IMR-90 (cell line): Measurements from ENCODE around the gene MLLT10. TPM values are rescaled to one million over a fixed set of nuclear protein-coding genes. Genes with fewer than 3 reads are reported as not detected.

Source experiments
- ATAC-seq: fragments of 200-7000 bp; cut with Tn5 transposase; 2 replicates; pipeline ENCODE4 v1.9.1; 2020; ENCODE audit warnings: low read depth, mild to moderate bottlenecking, moderate library complexity
- BruUV-seq: library from RNA; stranded (reverse); fragments of 400-500 nt; replicated peaks from 2 replicates; lab custom pipeline; 2021; lab: Mats Ljungman, UMichigan
- CTCF ChIA-PET: fragments of 300-600 bp; formaldehyde crosslinking; extraction: SDS; loops from one replicate; lab custom pipeline; 2021; ENCODE audit warnings: antibody characterized with exemption; lab: Yijun Ruan, JAX
- POLR2A ChIA-PET: fragments of 300-600 bp; sonication (Branson Sonifier 250); formaldehyde crosslinking; loops from one replicate; lab custom pipeline; 2022; ENCODE audit warnings: antibody characterized with exemption; ENCODE audit not compliant: unreplicated experiment; lab: Charles Lee
- DNase-seq: peaks from one replicate; pipeline ENCODE4 v3.0.0; 2013
- H2AFZ ChIP-seq: replicated peaks from 2 replicates; pipeline ENCODE3; 2013; ENCODE audit warnings: low read length, mild to moderate bottlenecking; ENCODE audit not compliant: poor library complexity
- H2AK5ac ChIP-seq: 2 replicates; pipeline ENCODE4 v1.6.1; 2013; ENCODE audit warnings: low read depth, low read length, inconsistent platforms
- H2AK9ac ChIP-seq: replicated peaks from 2 replicates; pipeline ENCODE3; 2013; ENCODE audit warnings: mild to moderate bottlenecking, low read depth, low read length, moderate library complexity; ENCODE audit not compliant: poor library complexity
- H2BK120ac ChIP-seq: 2 replicates; pipeline ENCODE4 v1.6.1; 2013; ENCODE audit warnings: low read depth, low read length, inconsistent platforms
- H2BK15ac ChIP-seq: 3 replicates; pipeline ENCODE4 v1.6.1; 2013; ENCODE audit warnings: low read depth, low read length, inconsistent platforms
- H2BK20ac ChIP-seq: 2 replicates; pipeline ENCODE4 v1.6.1; 2013; ENCODE audit warnings: low read depth, mild to moderate bottlenecking, inconsistent platforms, low read length, moderate library complexity
- H2BK5ac ChIP-seq: 2 replicates; pipeline ENCODE4 v1.6.1; 2013; ENCODE audit warnings: mild to moderate bottlenecking, low read depth, low read length, inconsistent platforms; ENCODE audit not compliant: poor library complexity, severe bottlenecking
- H3K14ac ChIP-seq: replicated peaks from 2 replicates; pipeline ENCODE4 v1.6.1; 2013; ENCODE audit warnings: low read depth, low read length, inconsistent platforms
- H3K18ac ChIP-seq: 2 replicates; pipeline ENCODE4 v1.6.1; 2013; ENCODE audit warnings: low read depth, low read length, control low read depth
- H3K23ac ChIP-seq: 2 replicates; pipeline ENCODE4 v1.6.1; 2013; ENCODE audit warnings: low read depth, low read length, inconsistent platforms
- H3K27ac ChIP-seq: 2 replicates; pipeline ENCODE4 v1.5.1; 2013; ENCODE audit warnings: mild to moderate bottlenecking, control low read depth, low read length; ENCODE audit not compliant: insufficient read depth
- H3K27me3 ChIP-seq: 2 replicates; pipeline ENCODE4 v1.6.1; 2013; ENCODE audit warnings: low read length; ENCODE audit not compliant: control insufficient read depth, insufficient read depth
- H3K36me3 ChIP-seq: 2 replicates; pipeline ENCODE4 v1.6.1; 2013; ENCODE audit warnings: low read length, mixed read lengths; ENCODE audit not compliant: control insufficient read depth, insufficient read depth
- H3K4ac ChIP-seq: 2 replicates; pipeline ENCODE4 v1.6.1; 2013; ENCODE audit warnings: low read depth, low read length, inconsistent platforms
- H3K4me1 ChIP-seq: 2 replicates; pipeline ENCODE4 v1.6.1; 2013; ENCODE audit warnings: low read length, mixed read lengths; ENCODE audit not compliant: control insufficient read depth, insufficient read depth
- H3K4me2 ChIP-seq: 2 replicates; pipeline ENCODE4 v1.6.1; 2013; ENCODE audit warnings: low read depth, mild to moderate bottlenecking, control low read depth, low read length, moderate library complexity
- H3K4me3 ChIP-seq: 2 replicates; pipeline ENCODE4 v1.5.1; 2013; ENCODE audit warnings: low read depth, mild to moderate bottlenecking, control low read depth, low read length, moderate library complexity; ENCODE audit not compliant: insufficient read depth
- H3K56ac ChIP-seq: 2 replicates; pipeline ENCODE4 v1.6.1; 2013; ENCODE audit warnings: low read length, inconsistent platforms; ENCODE audit not compliant: insufficient read depth; ENCODE audit errors: extremely low read depth
- H3K79me1 ChIP-seq, 2 experiments: 2 replicates each; pipeline ENCODE4 v1.6.1; 2013; ENCODE audit warnings: low read length in 2 of 2, inconsistent platforms in 1 of 2, low read depth in 1 of 2
- H3K9ac ChIP-seq: 2 replicates; pipeline ENCODE4 v1.6.1; 2013; ENCODE audit warnings: low read depth, low read length, control low read depth
- H3K9me1 ChIP-seq: 2 replicates; pipeline ENCODE4 v1.6.1; 2013; ENCODE audit warnings: low read length, inconsistent platforms; ENCODE audit not compliant: insufficient read depth
- H3K9me3 ChIP-seq: 2 replicates; pipeline ENCODE4 v1.6.1; 2013; ENCODE audit warnings: low read length; ENCODE audit not compliant: control insufficient read depth, insufficient read depth
- H4K20me1 ChIP-seq: 2 replicates; pipeline ENCODE4 v1.6.1; 2013; ENCODE audit warnings: low read length, inconsistent platforms; ENCODE audit not compliant: insufficient read depth
- H4K5ac ChIP-seq: 2 replicates; pipeline ENCODE4 v1.6.1; 2013; ENCODE audit warnings: mild to moderate bottlenecking, low read depth, low read length, control low read depth
- H4K8ac ChIP-seq, 2 experiments: 2 replicates each; pipeline ENCODE4 v1.6.1; 2013; ENCODE audit warnings: low read depth in 2 of 2, low read length in 2 of 2, control low read depth in 1 of 2, inconsistent platforms in 1 of 2
- H4K91ac ChIP-seq: 2 replicates; pipeline ENCODE4 v1.6.1; 2013; ENCODE audit warnings: low read depth, low read length, inconsistent platforms; ENCODE audit not compliant: insufficient read depth
- BHLHE40 ChIP-seq: fragments of 150-350 bp; IDR thresholded peaks from 2 replicates; pipeline ENCODE4 v1.6.1; 2016; ENCODE audit warnings: mild to moderate bottlenecking, low read depth, low read length
- CEBPB ChIP-seq: IDR thresholded peaks from 2 replicates; pipeline ENCODE4 v1.6.1; 2012; ENCODE audit warnings: low read depth, low read length, improper control_type of control experiment
- CHD1 ChIP-seq: IDR thresholded peaks from 2 replicates; pipeline ENCODE4 v1.6.1; 2012; ENCODE audit warnings: low read depth, low read length, improper control_type of control experiment
- ELK1 ChIP-seq: fragments of 150-350 bp; IDR thresholded peaks from 2 replicates; pipeline ENCODE4 v1.6.1; 2016; ENCODE audit warnings: low read depth, mild to moderate bottlenecking, low read length, moderate library complexity, borderline replicate concordance
- FOS ChIP-seq: fragments of 150-350 bp; IDR thresholded peaks from 2 replicates; pipeline ENCODE4 v1.6.1; 2016; ENCODE audit warnings: low read depth, low read length
- MAFK ChIP-seq: IDR thresholded peaks from 2 replicates; pipeline ENCODE4 v1.6.1; 2012; ENCODE audit warnings: low read depth, low read length, improper control_type of control experiment
- MAZ ChIP-seq: IDR thresholded peaks from 2 replicates; pipeline ENCODE4 v1.6.1; 2012; ENCODE audit warnings: low read depth, mild to moderate bottlenecking, low read length, improper control_type of control experiment, moderate library complexity, borderline replicate concordance
- MXI1 ChIP-seq: IDR thresholded peaks from 2 replicates; pipeline ENCODE4 v1.6.1; 2012; ENCODE audit warnings: low read depth, mild to moderate bottlenecking, low read length, moderate library complexity, borderline replicate concordance
- NFE2L2 ChIP-seq: fragments of 150-350 bp; IDR thresholded peaks from 2 replicates; pipeline ENCODE4 v1.6.1; 2016; ENCODE audit warnings: low read depth, mild to moderate bottlenecking, low read length
- POLR2A ChIP-seq: IDR thresholded peaks from 2 replicates; pipeline ENCODE4 v1.6.1; 2012; ENCODE audit warnings: mild to moderate bottlenecking, low read depth, low read length
- RAD21 ChIP-seq: IDR thresholded peaks from 2 replicates; pipeline ENCODE4 v1.6.1; 2012; ENCODE audit warnings: low read length, improper control_type of control experiment
- RCOR1 ChIP-seq: IDR thresholded peaks from 2 replicates; pipeline ENCODE4 v1.6.1; 2012; ENCODE audit warnings: mild to moderate bottlenecking, low read length, improper control_type of control experiment; ENCODE audit not compliant: insufficient replicate concordance
- RFX5 ChIP-seq: IDR thresholded peaks from 2 replicates; pipeline ENCODE4 v1.8.0; 2012; ENCODE audit warnings: low read depth, mild to moderate bottlenecking, low read length, moderate library complexity
- SMC3 ChIP-seq: fragments of 150-350 bp; IDR thresholded peaks from 2 replicates; pipeline ENCODE4 v1.6.1; 2016; ENCODE audit warnings: low read depth, mild to moderate bottlenecking, antibody characterized with exemption, low read length, moderate library complexity
- WGBS, 2 experiments: methylation state at CpG; one replicate each; pipeline versions ENCODE4 v1.1.5 to v1.1.7; 2013; ENCODE audit warnings: missing lambda C conversion rate in 2 of 2; ENCODE audit not compliant: insufficient read length in 1 of 2; ENCODE audit errors: extremely low coverage in 2 of 2; 5-methylcytosine and 5-hydroxymethylcytosine counted together
- dilution Hi-C: fragments of 300-500 bp; cut with HindIII; formaldehyde crosslinking; loops from one replicate; pipeline ENCODE4 v1.14.3; 2018; ENCODE audit warnings: low sequenced_read_pairs; ENCODE audit not compliant: unreplicated experiment
- in situ Hi-C: fragments of 300-500 bp; cut with MboI; formaldehyde crosslinking; loops from 3 replicates; pipeline ENCODE4 v1.14.3; 2019; ENCODE audit warnings: low sequenced_read_pairs, inconsistent platforms, mixed read lengths
- intact Hi-C: fragments of 100-400 bp; cut with micrococcal nuclease; formaldehyde crosslinking; loops from 2 replicates; pipeline ENCODE4 v1.10.0; 2022
- polyA plus RNA-seq, 3 experiments: library from polyadenylated mRNA; depleted of rRNA; stranded (reverse); fragments of >200 nt; gene quantifications; 2 replicates each; pipeline ENCODE4 v1.2.3, GENCODE V29; 2012; ENCODE audit warnings: low replicate concordance in 1 of 3
- total RNA-seq: library from RNA; depleted of rRNA; stranded (reverse); fragments of >200 nt; gene quantifications from 2 replicates; pipeline ENCODE4 v1.2.3, GENCODE V29; 2012
- TF ChIP-seq, protein P1 (sequence below): conservative IDR thresholded peaks from 2 replicates; pipeline ENCODE4 v1.5.1; 2012; ENCODE audit warnings: mild to moderate bottlenecking, low read depth, low read length, improper control_type of control experiment
- TF ChIP-seq, protein P2 (sequence below): fragments of 150-350 bp; IDR thresholded peaks from 2 replicates; pipeline ENCODE4 v1.6.1; 2017; ENCODE audit warnings: mild to moderate bottlenecking, antibody characterized with exemption, low read length, low read depth

The MLLT10 gene
- total and polyA plus RNA-seq, 2 of the 4 experiments (the other 2 are of a cell fraction): 22.5 to 29.0 TPM

DNA sequence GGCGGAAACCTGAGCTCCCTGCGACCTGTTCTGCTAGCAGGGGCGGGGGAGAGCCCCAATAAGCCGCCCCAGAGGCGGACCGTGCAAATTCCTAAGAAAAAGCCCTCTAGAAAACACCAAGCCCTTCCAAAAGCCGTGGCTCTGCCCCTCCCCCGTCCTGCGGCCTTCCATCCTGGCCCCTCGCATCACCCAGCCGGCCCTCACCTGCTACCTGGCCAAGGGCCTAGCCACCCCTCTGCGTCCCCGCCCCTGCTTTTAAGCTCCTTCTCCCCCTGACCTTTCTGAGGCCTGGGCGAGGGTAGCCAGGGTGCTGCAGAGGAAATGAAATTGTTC is 33.5 kb upstream of the MLLT10 start:
- dilution Hi-C loops: no loop called here

More for the DNA sequence above, 33.5 kb upstream of the MLLT10 start:
- Histone ChIP-seq H2BK15ac (no peak overlapping the region), H3K4ac (no peak overlapping the region), H2AK9ac (no peak overlapping the region), H4K91ac (no peak overlapping the region), H3K9me3 (no peaks in the 10 kb centered on the region), H3K23ac (no peak overlapping the region), H2AFZ (no peak overlapping the region), H3K14ac (no peak overlapping the region), H3K4me2 (no peak overlapping the region), H4K8ac (no peak overlapping the region), H3K9me1 (no peaks in the 10 kb centered on the region), H2AK5ac (no peak overlapping the region), H4K20me1 (no peaks in the 10 kb centered on the region), H3K27ac (no peak overlapping the region), H3K36me3 (no peaks in the 10 kb centered on the region), H3K4me3 (no peak overlapping the region), H2BK20ac (no peak overlapping the region), H3K56ac (no peak overlapping the region), H2BK5ac (no peak overlapping the region), H4K5ac (no peak overlapping the region), H3K18ac (no peak overlapping the region), H3K27me3 (peaks cover 5% of the 10 kb centered on the region), H3K9ac (no peak overlapping the region), H3K4me1 (no peaks in the 10 kb centered on the region), H3K79me1 (no peaks in the 10 kb centered on the region), H2BK120ac (no peak overlapping the region)
- ChIA-PET POLR2A (no interaction called here), CTCF (no interaction called here)
- in situ Hi-C loops (loop anchor here (25.0 kb wide), 3 partner anchors 812 to 1112 kb away; partner anchors contain the start of genes BMI1 and COMMD3), intact Hi-C loops (no loop called here)
- TF ChIP-seq, protein P1, sequence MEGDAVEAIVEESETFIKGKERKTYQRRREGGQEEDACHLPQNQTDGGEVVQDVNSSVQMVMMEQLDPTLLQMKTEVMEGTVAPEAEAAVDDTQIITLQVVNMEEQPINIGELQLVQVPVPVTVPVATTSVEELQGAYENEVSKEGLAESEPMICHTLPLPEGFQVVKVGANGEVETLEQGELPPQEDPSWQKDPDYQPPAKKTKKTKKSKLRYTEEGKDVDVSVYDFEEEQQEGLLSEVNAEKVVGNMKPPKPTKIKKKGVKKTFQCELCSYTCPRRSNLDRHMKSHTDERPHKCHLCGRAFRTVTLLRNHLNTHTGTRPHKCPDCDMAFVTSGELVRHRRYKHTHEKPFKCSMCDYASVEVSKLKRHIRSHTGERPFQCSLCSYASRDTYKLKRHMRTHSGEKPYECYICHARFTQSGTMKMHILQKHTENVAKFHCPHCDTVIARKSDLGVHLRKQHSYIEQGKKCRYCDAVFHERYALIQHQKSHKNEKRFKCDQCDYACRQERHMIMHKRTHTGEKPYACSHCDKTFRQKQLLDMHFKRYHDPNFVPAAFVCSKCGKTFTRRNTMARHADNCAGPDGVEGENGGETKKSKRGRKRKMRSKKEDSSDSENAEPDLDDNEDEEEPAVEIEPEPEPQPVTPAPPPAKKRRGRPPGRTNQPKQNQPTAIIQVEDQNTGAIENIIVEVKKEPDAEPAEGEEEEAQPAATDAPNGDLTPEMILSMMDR: no peak
- TF ChIP-seq FOS: no peak
- TF ChIP-seq MAFK: no peak
- TF ChIP-seq MXI1: no peak
- no peak for TF ChIP-seq SMC3
- no peak for TF ChIP-seq CHD1
- TF ChIP-seq ELK1: no peak
- TF ChIP-seq NFE2L2: no peak
- no peak for TF ChIP-seq CEBPB
- no peak for TF ChIP-seq BHLHE40
- TF ChIP-seq POLR2A: no peak
- no peak for TF ChIP-seq RCOR1
- TF ChIP-seq, protein P2, sequence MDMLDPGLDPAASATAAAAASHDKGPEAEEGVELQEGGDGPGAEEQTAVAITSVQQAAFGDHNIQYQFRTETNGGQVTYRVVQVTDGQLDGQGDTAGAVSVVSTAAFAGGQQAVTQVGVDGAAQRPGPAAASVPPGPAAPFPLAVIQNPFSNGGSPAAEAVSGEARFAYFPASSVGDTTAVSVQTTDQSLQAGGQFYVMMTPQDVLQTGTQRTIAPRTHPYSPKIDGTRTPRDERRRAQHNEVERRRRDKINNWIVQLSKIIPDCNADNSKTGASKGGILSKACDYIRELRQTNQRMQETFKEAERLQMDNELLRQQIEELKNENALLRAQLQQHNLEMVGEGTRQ: no peak
- TF ChIP-seq RAD21: no peak
- TF ChIP-seq MAZ: no peak
- no peak for TF ChIP-seq RFX5
- ATAC-seq (no peak), DNase-seq (no peak)
- no TSS peak for BruUV-seq
- WGBS, 2 experiments: 0% methylated on average over 1 of the region's 14 CpGs; no CpG with 5 or more reads in 1 of the 2 experiments
